ENCODE results near the gene IVNS1ABP.

The IVNS1ABP gene

DNA sequence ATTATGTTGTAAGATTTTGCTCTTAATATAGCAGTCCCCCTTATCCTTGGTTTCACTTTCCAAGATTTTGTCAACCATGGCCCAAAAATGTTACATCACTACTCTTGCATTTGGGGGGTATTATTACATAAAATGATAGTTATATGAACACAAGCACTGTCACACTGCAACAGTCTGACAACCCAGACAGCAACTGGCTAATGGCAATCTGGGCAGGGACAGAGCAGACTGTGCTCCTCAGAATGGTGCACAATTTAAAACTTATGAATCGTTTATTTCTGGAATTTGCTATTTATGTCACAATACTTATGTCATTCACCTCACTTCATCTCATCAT is 2.1 kb upstream of the IVNS1ABP start:
- Histone ChIP-seq H3K36me3 (ENCODE audit: control insufficient read depth, low read length) (peaks cover 24% of the 10 kb centered on the region), H3K4me3 (ENCODE audit: low read length) (peak overlapping the region; percentile 80; the same call in 1 of the 2 replicates), H3K4me2 (ENCODE audit: low read length) (peak overlapping the region; percentile 90), H3K79me2 (ENCODE audit: control insufficient read depth, low read length) (peaks cover 36% of the 10 kb centered on the region), H3K9me2 (replicated peaks; ENCODE audit: control insufficient read depth, low read length) (no peaks in the 10 kb centered on the region), H3K4me1 (ENCODE audit: control insufficient read depth, low read length) (peaks cover 33% of the 10 kb centered on the region), H3K27ac (ENCODE audit: low read depth, low read length) (no peak overlapping the region), H4K20me1 (ENCODE audit: control insufficient read depth, insufficient read depth, low read depth, low read length) (peaks cover 17% of the 10 kb centered on the region), H3F3A (ENCODE audit: control insufficient read depth, insufficient read depth) (no peaks in the 10 kb centered on the region), H3K27me3 (ENCODE audit: control insufficient read depth, low read length) (no peaks in the 10 kb centered on the region), H3K9me3 (ENCODE audit: control insufficient read depth, insufficient read depth, low read length) (no peaks in the 10 kb centered on the region)
- no peak for TF ChIP-seq EZH2phosphoT487 (IDR thresholded peaks at IDR 0.05; ENCODE audit: borderline replicate concordance, low read length)
- TF ChIP-seq, protein P1, sequence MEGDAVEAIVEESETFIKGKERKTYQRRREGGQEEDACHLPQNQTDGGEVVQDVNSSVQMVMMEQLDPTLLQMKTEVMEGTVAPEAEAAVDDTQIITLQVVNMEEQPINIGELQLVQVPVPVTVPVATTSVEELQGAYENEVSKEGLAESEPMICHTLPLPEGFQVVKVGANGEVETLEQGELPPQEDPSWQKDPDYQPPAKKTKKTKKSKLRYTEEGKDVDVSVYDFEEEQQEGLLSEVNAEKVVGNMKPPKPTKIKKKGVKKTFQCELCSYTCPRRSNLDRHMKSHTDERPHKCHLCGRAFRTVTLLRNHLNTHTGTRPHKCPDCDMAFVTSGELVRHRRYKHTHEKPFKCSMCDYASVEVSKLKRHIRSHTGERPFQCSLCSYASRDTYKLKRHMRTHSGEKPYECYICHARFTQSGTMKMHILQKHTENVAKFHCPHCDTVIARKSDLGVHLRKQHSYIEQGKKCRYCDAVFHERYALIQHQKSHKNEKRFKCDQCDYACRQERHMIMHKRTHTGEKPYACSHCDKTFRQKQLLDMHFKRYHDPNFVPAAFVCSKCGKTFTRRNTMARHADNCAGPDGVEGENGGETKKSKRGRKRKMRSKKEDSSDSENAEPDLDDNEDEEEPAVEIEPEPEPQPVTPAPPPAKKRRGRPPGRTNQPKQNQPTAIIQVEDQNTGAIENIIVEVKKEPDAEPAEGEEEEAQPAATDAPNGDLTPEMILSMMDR (IDR thresholded peaks at IDR 0.05; ENCODE audit: low read depth, low read length, poor library complexity, severe bottlenecking): no peak

DNA sequence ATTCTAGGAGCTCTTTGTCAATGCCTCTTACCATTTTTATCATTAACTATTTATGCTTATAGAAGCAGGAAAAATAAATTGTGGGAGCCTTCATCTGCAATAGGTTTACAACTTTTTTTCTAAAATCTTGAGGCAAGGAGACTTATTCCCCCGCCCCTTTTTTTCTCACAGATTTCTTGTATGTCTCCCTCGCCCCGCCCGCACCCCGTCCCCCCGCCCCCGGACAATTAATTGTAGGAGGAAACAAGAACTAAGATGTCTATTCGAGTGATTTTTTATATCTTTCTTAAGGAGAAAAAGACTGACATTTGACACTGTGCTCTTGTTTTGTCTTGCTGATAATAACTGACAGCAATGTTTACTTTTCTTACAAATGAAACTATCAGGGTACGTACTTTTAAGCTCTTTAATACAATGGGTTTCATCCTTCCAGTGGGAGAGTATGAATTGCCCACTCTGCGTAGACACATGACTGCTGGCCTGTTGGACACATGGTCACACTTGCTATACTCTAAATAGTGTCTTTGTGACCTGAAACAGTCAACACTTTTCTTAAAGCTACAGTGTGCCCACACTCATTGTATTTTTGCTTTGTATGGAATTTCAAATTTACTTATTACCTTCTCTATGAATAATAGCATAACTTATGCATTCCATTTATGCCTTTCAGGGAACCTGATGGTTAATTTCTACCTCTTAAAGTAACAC is 1.5 kb upstream of the IVNS1ABP start:
- Histone ChIP-seq H3F3A (ENCODE audit: control insufficient read depth, insufficient read depth) (no peaks in the 10 kb centered on the region), H4K20me1 (ENCODE audit: control insufficient read depth, insufficient read depth, low read depth, low read length) (peaks cover 21% of the 10 kb centered on the region), H3K4me1 (ENCODE audit: control insufficient read depth, low read length) (peaks cover 38% of the 10 kb centered on the region), H3K27me3 (ENCODE audit: control insufficient read depth, low read length) (no peaks in the 10 kb centered on the region), H3K36me3 (ENCODE audit: control insufficient read depth, low read length) (peaks cover 26% of the 10 kb centered on the region), H3K4me2 (ENCODE audit: low read length) (peak overlapping the region; percentile 90), H3K9me2 (replicated peaks; ENCODE audit: control insufficient read depth, low read length) (no peaks in the 10 kb centered on the region), H3K9me3 (ENCODE audit: control insufficient read depth, insufficient read depth, low read length) (no peaks in the 10 kb centered on the region), H3K4me3 (ENCODE audit: low read length) (peak overlapping the region; percentile 80), H3K27ac (ENCODE audit: low read depth, low read length) (no peak overlapping the region), H3K79me2 (ENCODE audit: control insufficient read depth, low read length) (peaks cover 41% of the 10 kb centered on the region)
- no peak for TF ChIP-seq EZH2phosphoT487 (IDR thresholded peaks at IDR 0.05; ENCODE audit: borderline replicate concordance, low read length)
- TF ChIP-seq, protein P1 (IDR thresholded peaks at IDR 0.05; ENCODE audit: low read depth, low read length, poor library complexity, severe bottlenecking): no peak

DNA sequence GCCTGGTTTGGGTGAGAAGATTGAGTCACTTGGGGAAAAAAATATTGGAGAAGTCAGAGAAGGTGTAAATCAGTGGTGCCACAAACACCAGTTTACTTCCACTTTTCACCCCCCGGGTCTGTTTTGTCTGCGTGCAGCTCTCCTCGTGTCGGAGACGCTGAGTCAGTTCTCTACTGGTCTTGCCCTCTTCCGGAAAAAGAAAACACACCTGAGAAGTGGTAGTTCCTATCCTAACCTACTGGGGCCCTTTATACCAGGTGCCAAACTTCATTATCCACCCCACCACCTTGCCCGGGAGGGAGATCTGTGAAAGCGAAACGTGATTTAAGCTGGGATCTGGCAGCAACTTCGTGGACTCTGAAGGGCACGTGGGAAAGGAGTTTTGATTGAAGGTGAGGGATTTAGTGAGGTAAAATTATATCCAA is 855 bp upstream of the IVNS1ABP start:
- H3K9me2 ChIP-seq (replicated peaks; ENCODE audit: control insufficient read depth, low read length): no peaks in the 10 kb centered on the region
- no peaks in the 10 kb centered on the region for H3K27me3 ChIP-seq (ENCODE audit: control insufficient read depth, low read length)
- peaks cover 48% of the 10 kb centered on the region for H3K79me2 ChIP-seq (ENCODE audit: control insufficient read depth, low read length)
- TF ChIP-seq, protein P1 (IDR thresholded peaks at IDR 0.05; ENCODE audit: low read depth, low read length, poor library complexity, severe bottlenecking): no peak
- no peak for TF ChIP-seq EZH2phosphoT487 (IDR thresholded peaks at IDR 0.05; ENCODE audit: borderline replicate concordance, low read length)
- H3K4me3 ChIP-seq (ENCODE audit: low read length): peak overlapping the region; percentile 80
- no peaks in the 10 kb centered on the region for H3K9me3 ChIP-seq (ENCODE audit: control insufficient read depth, insufficient read depth, low read length)
- peaks cover 33% of the 10 kb centered on the region for H3K36me3 ChIP-seq (ENCODE audit: control insufficient read depth, low read length)
- H3K27ac ChIP-seq (ENCODE audit: low read depth, low read length): peak overlapping the region; percentile 70
- peaks cover 45% of the 10 kb centered on the region for H3K4me1 ChIP-seq (ENCODE audit: control insufficient read depth, low read length)
- H3K4me2 ChIP-seq (ENCODE audit: low read length): peak overlapping the region; percentile 90
- H4K20me1 ChIP-seq (ENCODE audit: control insufficient read depth, insufficient read depth, low read depth, low read length): peaks cover 28% of the 10 kb centered on the region
- H3F3A ChIP-seq (ENCODE audit: control insufficient read depth, insufficient read depth): no peaks in the 10 kb centered on the region
